HL-60 (cell line): ENCODE measurements around the gene NUB1.

Experiments
- CTCF ChIP-seq: IDR thresholded peaks from one replicate; pipeline ENCODE4 v1.5.1; 2011; ENCODE audit warnings: low read length, control low read depth, inconsistent platforms; ENCODE audit not compliant: insufficient read depth
- REST ChIP-seq: IDR thresholded peaks from 2 replicates; pipeline ENCODE4 v1.6.1; 2012; ENCODE audit warnings: low read depth; ENCODE audit not compliant: insufficient replicate concordance

GRCh38 chr7:151368136-151368571 is 26.5 kb downstream of the NUB1 start:
- TF ChIP-seq CTCF: peak; percentile 92
- no peak for TF ChIP-seq REST
